Retinal pigment epithelial cell (primary cell): ENCODE measurements around the gene RAB3GAP1.

Experiments used
- DNase-seq: peaks from one replicate; pipeline ENCODE4 v3.0.0-alpha.2; 2010; ENCODE audit warnings: low read depth
- H3K4me3 ChIP-seq: 2 replicates; pipeline ENCODE4 v1.5.1; 2011; ENCODE audit warnings: mild to moderate bottlenecking, low read length, control low read depth, moderate library complexity
- TF ChIP-seq, protein P1 (sequence below): conservative IDR thresholded peaks from 2 replicates; pipeline ENCODE4 v1.5.1; 2011; ENCODE audit warnings: low read depth, low read length, control low read depth, inconsistent platforms

RAB3GAP1 gene

GRCh38 chr2:135152361-135152760 is 100.3 kb downstream of the RAB3GAP1 start:
- DNase-seq, result no peak
- TF ChIP-seq, protein P1, sequence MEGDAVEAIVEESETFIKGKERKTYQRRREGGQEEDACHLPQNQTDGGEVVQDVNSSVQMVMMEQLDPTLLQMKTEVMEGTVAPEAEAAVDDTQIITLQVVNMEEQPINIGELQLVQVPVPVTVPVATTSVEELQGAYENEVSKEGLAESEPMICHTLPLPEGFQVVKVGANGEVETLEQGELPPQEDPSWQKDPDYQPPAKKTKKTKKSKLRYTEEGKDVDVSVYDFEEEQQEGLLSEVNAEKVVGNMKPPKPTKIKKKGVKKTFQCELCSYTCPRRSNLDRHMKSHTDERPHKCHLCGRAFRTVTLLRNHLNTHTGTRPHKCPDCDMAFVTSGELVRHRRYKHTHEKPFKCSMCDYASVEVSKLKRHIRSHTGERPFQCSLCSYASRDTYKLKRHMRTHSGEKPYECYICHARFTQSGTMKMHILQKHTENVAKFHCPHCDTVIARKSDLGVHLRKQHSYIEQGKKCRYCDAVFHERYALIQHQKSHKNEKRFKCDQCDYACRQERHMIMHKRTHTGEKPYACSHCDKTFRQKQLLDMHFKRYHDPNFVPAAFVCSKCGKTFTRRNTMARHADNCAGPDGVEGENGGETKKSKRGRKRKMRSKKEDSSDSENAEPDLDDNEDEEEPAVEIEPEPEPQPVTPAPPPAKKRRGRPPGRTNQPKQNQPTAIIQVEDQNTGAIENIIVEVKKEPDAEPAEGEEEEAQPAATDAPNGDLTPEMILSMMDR, result no peak
- no peak overlapping the region for H3K4me3 ChIP-seq

DNA sequence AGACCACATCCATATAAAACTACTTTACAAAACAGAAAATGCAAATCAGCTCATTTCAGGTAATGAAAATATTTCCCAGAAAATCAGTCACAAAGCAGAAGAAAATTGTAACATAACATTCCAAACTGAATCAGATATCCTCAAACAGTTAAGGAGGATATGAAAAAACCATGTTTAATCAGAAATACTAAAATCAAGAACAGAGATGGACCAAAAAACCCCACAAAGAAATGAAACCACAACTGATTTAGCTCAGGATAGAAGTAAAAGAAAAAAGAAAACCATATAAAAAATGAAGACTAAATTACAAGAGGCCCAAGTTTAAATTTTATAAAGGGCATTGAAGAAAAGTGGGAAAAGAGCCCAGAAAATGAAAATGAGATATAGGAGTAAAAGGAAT is 102.9 kb downstream of the RAB3GAP1 start:
- H3K4me3 ChIP-seq, result no peak overlapping the region
- TF ChIP-seq, protein P1, result no peak
- DNase-seq, result no peak

DNA sequence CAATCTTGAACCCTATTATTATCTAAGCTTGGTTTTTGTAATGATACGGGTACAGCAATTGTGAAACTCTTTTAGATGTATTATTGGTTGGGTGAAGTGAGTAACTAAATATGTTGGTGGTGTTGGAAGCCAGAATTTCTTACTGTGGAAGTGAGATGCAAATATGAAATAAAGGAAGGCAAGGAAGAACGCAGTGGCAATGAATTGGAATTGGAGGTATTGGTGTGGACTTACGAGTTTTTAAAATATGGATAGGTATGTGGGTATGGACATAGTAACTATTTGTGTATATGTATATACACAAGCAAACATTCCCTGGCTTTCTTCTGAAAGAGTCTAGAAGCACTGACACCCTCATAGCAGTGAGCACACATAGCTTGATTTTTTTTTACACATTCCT is 105.8 kb downstream of the RAB3GAP1 start:
- TF ChIP-seq, protein P1, result no peak
- no peak for DNase-seq

DNA sequence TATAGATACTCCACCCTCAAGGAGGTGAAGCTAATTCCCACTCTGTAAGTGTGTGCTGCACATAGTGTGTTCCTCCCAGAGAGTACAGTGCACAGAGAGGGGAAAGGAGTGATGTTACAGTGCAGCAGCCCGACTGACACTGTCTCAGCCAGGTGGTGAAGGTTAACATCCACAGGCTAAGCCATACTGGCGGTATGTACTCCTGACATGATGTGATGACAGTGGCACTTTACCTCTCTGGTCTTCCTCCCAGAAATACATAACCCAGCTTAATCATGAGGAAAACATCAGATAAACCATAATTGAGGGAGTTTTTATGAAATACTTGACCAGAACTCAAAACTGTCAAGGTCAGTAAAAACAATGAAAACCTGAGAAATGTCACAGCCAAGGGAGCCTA is 107.1 kb downstream of the RAB3GAP1 start:
- no peak overlapping the region for H3K4me3 ChIP-seq
- TF ChIP-seq, protein P1, result no peak

More for the DNA sequence above, 105.8 kb downstream of the RAB3GAP1 start:
- no peak overlapping the region for H3K4me3 ChIP-seq

DNA sequence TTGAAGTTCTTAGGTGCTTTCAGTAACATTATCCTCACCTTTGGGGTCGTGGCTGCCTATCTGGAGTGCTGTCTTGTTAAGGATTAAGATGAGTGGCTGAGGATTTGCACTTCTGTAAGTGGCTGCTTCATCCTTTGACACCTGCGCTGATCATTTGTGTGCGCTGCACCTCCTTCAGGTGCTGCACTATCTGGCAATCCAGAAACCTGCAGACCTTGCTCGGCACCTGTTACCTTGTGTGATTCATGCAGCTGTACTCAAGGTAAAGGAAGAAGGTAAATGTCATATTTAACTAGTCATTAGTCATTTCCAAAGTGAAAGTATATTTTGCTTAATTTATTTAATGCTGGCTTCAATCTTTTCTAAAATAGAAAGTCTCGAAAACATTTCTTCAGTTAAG is 110.3 kb downstream of the RAB3GAP1 start:
- TF ChIP-seq, protein P1, result no peak
- no peak for DNase-seq

More for the DNA sequence above, 107.1 kb downstream of the RAB3GAP1 start:
- no peak for DNase-seq

GRCh38 chr2:135162786-135163185 is 110.7 kb downstream of the RAB3GAP1 start:
- no peak for DNase-seq
- TF ChIP-seq, protein P1, result no peak
- no peak overlapping the region for H3K4me3 ChIP-seq

More for the DNA sequence above, 110.3 kb downstream of the RAB3GAP1 start:
- H3K4me3 ChIP-seq, result no peak overlapping the region

- no peak overlapping the region for H3K4me3 ChIP-seq
- DNase-seq, result no peak
- TF ChIP-seq, protein P1, result no peak
Observed at GRCh38 chr2:135163306-135163705, 111.2 kb downstream of the RAB3GAP1 start.
